CD4-positive, alpha-beta T cell treated with Interleukin-4 for 1 hour (primary cell): ENCODE data around the gene CDK18.

Experiments
- DNase-seq, 2 donors: peaks; one replicate each; pipeline ENCODE4 v3.0.0-alpha.2; 2020 to 2022

Gene CDK18

DNA sequence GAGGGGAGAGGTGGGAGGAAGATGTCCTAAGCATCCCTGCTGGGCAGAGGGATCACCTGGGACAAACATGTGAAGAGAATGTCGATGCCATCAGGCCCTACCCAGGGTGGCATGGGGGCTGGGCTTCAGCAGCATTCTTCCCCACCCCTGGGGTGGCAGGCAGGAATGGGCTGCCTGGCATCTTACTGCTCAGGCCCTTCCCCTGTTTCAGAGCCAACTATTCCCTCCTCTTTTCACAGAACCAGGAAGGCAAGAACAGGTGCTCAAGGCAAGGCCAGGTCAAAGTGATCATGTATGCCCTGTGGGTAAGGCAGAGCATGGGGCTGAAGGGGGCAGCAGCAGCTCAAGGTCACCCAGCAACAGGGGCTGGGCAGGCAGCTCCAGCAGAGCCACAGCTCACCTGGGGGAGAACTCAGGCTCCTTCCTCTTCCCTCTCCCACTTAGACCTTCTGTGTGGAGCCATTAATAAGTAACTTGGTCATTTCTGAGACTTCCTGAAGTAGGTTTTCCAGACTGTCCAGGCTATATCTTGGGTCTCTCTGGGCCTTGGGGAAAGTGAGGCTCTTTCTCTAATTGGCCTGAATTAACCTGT, 70.9 kb downstream of the CDK18 start:
- no peak for DNase-seq

DNA sequence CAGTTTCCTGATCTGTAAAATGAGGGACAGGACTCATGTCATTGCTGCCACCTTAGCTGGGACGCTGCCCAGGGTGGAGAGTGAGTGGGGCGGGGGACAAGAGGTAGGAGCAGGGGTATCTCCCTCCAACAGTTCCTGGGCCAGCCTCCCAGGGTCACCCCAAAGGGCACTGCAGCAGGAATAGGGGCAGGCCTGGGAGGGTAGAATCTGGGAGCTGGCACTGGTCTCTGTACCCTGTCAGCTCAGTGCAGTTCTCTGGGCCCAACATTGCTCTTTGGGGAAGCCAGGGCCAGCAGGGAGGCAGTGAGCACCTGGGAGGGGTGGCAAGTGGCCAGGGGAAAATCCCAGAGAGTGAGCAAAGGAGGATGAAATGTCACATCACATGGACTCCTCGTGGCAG, 71.5 kb downstream of the CDK18 start:
- DNase-seq, result no peak

DNA sequence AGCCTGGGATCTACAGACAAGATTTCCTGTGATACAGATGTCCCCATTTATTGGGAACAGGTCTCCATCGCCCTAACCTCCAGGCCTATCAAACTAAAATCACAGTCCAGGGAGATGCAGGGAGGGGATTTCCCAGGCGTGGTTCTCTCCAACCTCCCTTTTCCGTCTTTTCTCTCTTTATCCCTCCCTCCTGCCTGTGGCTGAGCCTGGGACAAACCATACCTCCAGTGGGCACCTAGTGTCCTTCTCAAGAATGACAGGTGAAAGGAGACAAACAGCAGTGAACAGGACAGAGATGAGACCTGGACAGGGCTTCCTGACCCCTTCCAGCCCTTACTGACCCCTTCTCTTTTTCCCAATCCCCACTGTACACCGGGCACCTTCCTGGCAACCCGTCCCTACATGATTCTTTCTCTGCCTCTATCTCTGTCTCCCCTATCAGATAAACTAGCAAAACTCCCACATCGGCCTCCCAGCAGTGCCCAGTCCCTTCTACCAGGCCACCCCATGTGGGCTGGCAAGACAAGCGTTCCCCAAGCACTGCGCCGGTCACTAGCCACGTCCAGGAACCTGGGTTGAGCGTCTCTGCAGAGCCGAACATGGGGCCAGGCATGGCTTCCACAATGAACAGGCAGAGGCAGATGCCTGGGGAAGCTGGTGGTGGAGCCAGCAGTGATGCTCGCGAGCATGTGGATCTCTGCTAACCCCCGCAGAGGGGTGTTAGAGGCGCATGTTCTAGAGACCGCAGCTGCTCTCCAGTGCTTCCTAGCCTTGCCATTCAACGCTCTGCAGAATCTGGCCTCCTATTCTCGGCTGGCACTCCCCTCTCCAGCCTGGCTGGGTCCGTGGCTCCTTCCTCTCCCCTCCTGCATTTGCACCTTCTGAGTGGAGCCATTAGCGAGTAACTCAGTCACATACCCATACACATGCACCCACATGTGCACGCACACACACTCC, 72.6 kb downstream of the CDK18 start:
- DNase-seq, result no peak

DNA sequence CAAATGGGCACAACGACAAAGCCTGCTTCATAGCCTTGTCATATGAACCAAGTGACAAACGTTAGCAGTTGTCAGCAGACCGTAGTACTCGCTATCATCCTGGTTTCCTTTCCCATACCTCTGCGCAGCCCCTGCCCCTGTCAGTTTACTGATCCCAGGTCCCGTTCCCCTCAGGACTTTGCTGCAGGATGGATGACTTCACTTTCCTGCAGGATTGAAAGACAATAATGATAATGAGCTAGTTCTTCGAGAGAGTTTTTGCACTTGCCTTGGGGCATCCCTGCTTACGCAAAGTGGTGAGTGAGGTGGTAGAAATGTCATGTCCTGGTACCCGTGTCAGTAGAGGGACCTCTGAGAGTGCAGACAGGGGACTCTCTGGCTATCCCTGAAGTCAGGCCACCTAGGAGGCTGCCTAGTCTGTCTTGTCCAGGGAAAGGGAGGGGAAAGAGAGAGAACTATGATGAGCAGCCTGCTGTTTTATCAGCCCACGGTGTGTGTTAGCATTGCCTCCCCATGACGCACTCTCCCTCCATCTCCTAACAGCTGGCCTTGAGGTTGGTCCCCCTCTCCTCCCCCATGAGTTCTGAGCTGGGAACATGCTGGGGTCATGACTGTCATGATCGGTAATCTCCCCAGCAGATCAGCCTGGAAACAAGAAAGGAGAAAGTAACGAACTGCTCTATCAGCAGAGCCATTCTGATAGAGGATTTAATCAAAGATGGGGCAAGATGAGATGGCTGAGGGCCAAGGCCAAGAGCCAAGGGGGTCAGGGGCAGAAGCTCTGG, 73.6 kb downstream of the CDK18 start:
- DNase-seq, result no peak

DNA sequence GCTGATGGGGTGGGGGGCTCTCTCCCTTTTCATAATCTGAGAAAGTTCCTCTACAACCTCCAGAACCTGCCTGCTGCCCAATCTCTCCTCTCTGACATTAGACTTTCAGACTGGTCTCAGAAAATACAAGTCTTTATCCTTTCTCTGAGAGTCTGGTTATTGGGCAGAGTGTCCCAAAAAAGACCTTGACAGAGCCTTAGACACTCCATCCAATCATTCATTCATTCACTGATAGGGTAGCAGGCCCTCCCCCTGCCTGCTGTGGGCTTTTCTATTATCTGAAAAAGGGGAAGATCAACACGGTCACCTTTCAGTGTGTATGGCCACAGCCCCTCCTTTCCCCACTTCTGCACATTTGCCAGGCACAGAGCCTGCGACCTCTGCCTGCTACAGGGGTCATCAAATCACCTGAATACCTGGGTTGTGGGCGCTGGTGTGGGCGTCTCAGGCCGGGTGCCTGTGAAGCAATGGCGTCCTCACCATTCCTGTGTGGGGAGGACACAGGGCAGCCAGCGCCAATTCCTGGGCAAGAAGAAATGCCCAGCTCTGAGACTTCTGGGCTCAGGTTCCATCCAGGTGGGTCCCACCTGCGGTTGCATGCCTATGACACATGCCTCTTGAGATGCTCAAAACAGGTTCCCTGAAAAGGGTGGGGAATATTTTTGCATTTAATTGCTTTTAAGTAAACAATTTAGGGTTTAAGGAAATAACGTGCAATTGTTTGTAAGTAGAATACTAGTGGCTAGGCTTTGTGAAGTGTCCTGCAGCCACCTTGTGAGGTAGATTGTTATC, 74.5 kb downstream of the CDK18 start:
- no peak for DNase-seq

DNA sequence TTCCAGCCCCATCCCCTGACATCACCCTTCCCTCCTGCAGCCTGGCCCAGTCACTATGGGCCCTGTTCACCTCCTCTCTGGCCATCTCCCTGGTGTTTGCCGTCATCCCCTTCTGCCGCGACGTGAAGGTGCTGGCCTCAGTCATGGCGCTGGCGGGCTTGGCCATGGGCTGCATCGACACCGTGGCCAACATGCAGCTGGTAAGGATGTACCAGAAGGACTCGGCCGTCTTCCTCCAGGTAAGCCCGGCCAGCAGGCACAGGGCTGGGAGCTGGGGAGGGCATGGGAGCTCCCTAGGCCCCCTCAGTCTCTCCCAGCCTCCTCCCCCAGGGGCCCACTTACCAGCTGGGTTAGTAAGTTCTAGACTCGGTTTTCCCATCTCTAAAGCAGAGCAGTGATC, 75.2 kb downstream of the CDK18 start:
- DNase-seq, result no peak

DNA sequence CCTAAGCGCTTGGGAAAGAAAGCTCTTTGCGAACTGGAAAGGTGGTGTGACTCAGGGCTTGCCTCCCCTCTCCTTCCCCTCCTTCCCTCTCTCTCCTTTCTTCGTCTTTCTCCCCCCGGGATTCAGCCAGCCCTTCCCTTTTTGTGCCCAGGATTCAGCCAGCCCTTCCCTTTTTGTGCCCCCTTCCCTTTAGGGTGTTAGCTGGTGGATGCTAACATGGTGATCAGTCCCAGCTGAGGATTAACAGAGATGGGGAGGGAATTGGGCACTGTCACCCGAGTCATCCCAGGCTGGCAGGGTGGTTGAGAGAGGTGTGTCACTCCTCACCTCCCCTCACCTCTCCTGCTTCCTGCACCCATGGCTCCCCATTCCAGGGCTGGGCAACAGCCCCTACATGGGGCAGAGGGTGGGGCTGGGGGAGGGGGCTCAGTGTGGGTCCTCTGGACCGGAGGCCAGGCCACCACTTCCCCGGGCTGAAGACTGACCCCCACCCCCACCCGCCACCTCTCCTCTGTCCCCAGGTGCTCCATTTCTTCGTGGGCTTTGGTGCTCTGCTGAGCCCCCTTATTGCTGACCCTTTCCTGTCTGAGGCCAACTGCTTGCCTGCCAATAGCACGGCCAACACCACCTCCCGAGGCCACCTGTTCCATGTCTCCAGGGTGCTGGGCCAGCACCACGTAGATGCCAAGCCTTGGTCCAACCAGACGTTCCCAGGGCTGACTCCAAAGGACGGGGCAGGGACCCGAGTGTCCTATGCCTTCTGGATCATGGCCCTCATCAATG, 75.9 kb downstream of the CDK18 start:
- DNase-seq, result no peak

DNA sequence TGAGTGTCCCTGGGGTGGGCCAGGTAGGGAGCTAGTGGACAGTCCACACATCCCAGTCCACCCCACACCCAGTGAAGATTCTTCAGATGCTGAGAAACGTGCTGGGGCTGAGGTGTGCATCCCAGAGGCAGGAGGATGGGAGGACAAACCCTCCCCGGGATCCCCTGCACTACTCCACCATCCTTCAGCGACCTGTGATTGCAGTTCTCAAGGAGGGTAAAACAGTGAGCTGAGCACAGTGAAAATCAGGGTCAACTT, 76.4 kb downstream of the CDK18 start:
- DNase-seq, result no peak

DNA sequence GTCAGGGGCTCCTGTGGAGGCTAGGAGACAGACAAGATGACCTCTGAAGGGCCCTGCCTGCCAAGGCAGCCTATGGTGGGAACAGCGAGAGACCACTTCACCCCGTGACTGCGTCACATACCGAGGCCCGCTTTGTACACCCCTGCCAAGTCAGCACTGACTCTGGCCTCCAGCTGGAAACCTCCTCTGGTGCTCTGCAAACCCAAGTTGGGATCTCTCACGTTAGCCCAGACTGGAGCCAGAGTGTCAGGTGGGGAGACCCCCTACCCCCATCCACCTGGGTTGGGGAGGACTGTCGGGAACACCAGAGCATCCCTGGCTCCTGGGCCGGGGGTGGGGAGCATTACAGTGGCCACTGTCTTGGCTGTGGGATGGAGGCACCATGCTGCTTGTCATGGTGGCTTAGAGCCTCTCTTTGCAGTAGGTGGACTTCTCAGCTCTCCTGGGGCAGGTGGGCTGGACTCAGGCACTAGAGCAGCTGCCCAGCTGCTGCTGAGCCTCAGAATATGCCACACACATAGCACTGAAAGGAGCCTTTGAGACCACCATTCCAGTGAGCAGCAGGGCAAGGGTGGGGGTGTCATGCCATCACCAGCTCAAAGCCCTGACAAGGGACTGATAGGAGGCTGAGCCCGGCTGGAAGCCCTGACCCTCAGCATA, 77.0 kb downstream of the CDK18 start:
- no peak for DNase-seq

DNA sequence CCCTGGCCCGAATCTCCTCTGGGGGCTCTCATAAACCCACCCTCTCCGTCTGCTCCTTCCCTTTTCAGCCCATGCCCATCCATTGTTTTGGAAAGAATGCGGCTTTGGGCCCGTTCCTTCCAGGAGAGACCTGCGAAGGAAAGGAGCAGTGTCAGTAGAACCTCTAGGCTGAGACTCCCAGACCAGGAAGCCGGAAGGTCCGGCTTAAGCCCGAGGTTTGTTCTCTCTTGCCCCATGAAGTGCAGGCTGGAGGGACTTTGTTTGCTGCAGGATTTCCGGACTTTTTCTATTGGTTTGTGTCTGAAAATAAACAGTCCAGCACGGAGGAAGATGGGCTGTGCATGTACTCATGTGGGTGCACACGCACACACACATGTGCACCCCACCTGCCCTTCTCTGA, 77.6 kb downstream of the CDK18 start:
- no peak for DNase-seq
